ENCODE results near the gene FDXR.

GRCh38 chr17:74921026-74921681 is 48.4 kb upstream of the FDXR start:
- TF ChIP-seq EZH2 (IDR thresholded peaks at IDR 0.05) (no peak), POLR2AphosphoS5 (IDR thresholded peaks at IDR 0.05; ENCODE audit: borderline replicate concordance, low read depth, low read length) (no peak), FOXP2 (optimal IDR thresholded peaks at IDR 0.05; ENCODE audit: control extremely low read depth, extremely low read length, insufficient read depth) (no peak)
